ENCODE measurements around the gene PHF2. TPM values are rescaled to one million over a fixed set of nuclear protein-coding genes. Genes with fewer than 3 reads are reported as not detected.

The PHF2 gene
- total and polyA plus RNA-seq, 10 donors, result 11.2 to 46.2 (median 31.0) TPM

DNA sequence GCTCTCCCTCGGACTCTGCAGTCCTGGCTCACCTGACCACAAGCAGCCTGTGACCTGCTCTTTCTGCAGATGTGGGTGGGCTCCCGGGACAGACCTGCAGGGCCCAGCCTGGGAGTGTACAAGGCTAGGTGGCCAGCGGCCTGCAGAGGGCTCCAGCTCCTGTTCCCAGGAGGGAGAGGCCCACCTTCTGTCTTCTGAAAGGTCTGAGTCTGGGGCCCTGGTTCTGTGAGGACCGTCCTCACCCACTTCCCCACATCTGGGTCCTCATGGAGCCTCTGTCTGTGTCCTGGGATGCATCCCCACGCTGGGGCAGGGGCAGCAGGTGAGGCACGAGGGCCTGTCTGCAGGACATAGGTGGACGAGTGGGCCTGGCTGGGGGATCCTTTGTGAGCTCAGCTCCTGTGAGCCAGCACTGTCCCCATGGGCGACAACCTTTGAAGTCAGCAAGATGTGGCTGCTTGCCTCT is 43.7 kb downstream of the PHF2 start:
- intact Hi-C loops (cut with DNase I; ENCODE audit: low total_unique reads), result no loop called here
- Histone ChIP-seq H3K27me3 (replicated peaks in 1 of 7) (no peaks in the 10 kb centered on the region), H3K9me3 (peaks cover 0 to 2% (median 0%) of the 10 kb centered on the region in 8 donors), H3K27ac (no peak overlapping the region), H3K4me1 (peaks cover 0 to 54% (median 4%) of the 10 kb centered on the region in 6 donors), H3K36me3 (no peaks in the 10 kb centered on the region), H3K4me3 (no peak overlapping the region)
- TF ChIP-seq POLR2AphosphoS5 (IDR thresholded peaks at IDR 0.05) (no peak), POLR2A (IDR thresholded peaks at IDR 0.05) (no peak)
- TF ChIP-seq, protein P1, sequence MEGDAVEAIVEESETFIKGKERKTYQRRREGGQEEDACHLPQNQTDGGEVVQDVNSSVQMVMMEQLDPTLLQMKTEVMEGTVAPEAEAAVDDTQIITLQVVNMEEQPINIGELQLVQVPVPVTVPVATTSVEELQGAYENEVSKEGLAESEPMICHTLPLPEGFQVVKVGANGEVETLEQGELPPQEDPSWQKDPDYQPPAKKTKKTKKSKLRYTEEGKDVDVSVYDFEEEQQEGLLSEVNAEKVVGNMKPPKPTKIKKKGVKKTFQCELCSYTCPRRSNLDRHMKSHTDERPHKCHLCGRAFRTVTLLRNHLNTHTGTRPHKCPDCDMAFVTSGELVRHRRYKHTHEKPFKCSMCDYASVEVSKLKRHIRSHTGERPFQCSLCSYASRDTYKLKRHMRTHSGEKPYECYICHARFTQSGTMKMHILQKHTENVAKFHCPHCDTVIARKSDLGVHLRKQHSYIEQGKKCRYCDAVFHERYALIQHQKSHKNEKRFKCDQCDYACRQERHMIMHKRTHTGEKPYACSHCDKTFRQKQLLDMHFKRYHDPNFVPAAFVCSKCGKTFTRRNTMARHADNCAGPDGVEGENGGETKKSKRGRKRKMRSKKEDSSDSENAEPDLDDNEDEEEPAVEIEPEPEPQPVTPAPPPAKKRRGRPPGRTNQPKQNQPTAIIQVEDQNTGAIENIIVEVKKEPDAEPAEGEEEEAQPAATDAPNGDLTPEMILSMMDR (IDR thresholded peaks at IDR 0.05 in 8 of 11, conservative IDR thresholded peaks at IDR 0.05 in 3 of 11), result no peak
- 87 to 92% (median 90%) methylated on average over 6 to 8 of the region's 8 CpGs for WGBS, 5 donors
- DNase-seq, result no peak

DNA sequence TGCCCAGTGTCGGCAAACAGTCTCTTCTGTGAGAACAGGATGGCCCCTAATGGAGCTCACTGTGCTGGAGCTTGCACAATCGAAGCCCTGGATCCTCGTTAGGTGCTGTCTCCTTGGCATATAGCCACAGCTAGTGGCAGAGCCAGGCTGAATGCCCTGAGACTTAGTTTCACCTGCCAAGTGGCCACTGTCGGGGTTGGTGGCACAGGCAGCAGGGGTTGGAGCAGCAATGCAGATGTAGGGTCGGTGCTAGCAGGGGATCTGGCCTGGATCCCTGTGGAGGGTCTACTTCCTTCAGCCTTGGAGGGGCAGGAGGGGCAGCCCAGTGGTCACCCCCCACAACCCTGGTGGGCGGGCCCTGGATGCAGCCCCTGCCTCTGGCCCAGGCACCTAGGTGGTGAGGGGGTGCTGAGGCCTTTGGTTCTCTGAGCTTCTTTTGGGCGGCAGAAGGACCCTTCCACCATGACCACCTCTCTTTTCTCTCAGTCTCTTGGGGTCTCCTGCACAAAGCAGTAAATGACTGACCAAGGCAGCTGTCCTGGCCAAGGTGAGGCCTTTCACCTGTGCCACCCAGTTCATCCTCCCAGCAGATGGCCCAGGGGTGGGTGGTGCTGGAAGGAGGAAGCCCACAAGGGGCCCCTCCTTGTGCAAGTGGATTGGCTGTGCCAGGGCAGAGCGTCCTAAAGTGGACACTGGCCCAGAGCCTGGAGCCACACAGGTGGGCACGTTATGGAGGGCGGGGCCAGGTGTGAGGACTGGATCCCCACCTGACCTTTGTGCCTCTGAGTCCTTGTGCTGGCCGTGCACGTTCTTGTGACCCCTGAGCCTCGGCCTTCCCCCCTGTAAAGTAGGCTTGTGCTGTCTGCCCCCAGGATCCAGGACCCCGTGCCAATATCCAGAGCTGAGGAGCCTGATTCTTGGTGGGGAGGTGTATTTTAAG is 44.8 kb downstream of the PHF2 start:
- Histone ChIP-seq H3K36me3 (no peaks in the 10 kb centered on the region), H3K4me1 (peaks cover 0 to 54% (median 4%) of the 10 kb centered on the region in 6 donors), H3K27me3 (replicated peaks in 1 of 7) (no peaks in the 10 kb centered on the region), H3K27ac (no peak overlapping the region), H3K4me3 (no peak overlapping the region), H3K9me3 (peaks cover 0 to 7% (median 0%) of the 10 kb centered on the region in 8 donors)
- no peak for DNase-seq
- 76 to 85% (median 80%) methylated on average over 13 to 14 of the region's 14 CpGs for WGBS, 5 donors
- TF ChIP-seq, protein P1 (IDR thresholded peaks at IDR 0.05 in 8 of 11, conservative IDR thresholded peaks at IDR 0.05 in 3 of 11), result no peak
- no peak for TF ChIP-seq POLR2A (IDR thresholded peaks at IDR 0.05)
- TF ChIP-seq POLR2AphosphoS5 (IDR thresholded peaks at IDR 0.05), result no peak
- intact Hi-C loops (cut with DNase I; ENCODE audit: low total_unique reads), result no loop called here

DNA sequence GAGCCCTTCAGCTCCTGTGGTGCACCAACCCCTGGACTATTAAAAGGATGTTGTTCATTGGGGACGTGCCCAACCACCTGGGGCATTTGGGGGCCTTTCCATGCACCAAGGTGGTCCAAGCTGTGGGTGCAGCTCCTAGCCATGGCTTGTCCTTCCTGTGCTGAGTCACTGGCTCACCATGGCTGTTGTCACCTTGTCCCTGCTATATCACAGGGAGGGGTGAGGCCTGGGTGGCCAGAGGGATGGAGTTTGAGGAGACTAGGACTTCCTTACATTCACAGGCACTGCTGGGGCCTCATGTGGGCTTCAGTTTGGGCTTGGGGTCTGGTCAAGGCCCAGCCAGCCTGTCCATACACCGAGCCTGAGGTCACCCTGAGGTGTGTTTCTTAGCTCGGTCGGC is 45.5 kb downstream of the PHF2 start:
- 91 to 97% (median 93%) methylated on average over 1 to 4 of the region's 4 CpGs for WGBS, 5 donors
- no peak overlapping the region for H3K4me3 ChIP-seq
- TF ChIP-seq POLR2A (IDR thresholded peaks at IDR 0.05), result no peak
- no peaks in the 10 kb centered on the region for H3K36me3 ChIP-seq
- no peak overlapping the region for H3K27ac ChIP-seq
- H3K27me3 ChIP-seq (replicated peaks in 1 of 7), result no peaks in the 10 kb centered on the region
- peaks cover 0 to 13% (median 7%) of the 10 kb centered on the region in 8 donors for H3K9me3 ChIP-seq
- H3K4me1 ChIP-seq, result peaks cover 0 to 52% (median 4%) of the 10 kb centered on the region in 6 donors
- no peak for DNase-seq
- intact Hi-C loops (cut with DNase I; ENCODE audit: low total_unique reads), result no loop called here

DNA sequence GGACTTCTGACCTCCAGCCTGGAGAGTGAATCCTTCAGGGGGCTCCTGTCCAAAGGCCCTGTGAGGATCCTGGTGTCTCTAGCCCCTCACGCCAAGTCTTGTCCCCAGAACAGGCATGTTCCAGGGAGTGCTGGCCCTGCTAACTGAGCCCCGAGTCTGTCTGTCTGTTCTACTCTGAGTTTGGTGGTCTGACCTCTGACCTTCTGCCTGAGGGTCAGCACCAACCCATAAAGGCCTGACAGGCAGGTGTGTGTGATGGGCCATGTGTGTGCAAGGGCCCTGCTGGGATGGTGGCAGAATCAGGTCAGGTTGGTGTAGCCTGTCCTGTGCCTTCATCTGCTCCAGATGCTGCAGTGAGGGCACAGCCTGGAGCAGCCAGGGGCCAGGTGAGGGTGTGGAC is 46.3 kb downstream of the PHF2 start:
- Histone ChIP-seq H3K27me3 (replicated peaks in 1 of 7) (no peaks in the 10 kb centered on the region), H3K4me1 (peaks cover 0 to 44% (median 4%) of the 10 kb centered on the region in 6 donors), H3K4me3 (no peak overlapping the region), H3K9me3 (peaks cover 0 to 21% (median 15%) of the 10 kb centered on the region in 8 donors), H3K27ac (no peak overlapping the region), H3K36me3 (peaks cover 0 to 2% (median 0%) of the 10 kb centered on the region in 6 donors)
- DNase-seq, result no peak
- intact Hi-C loops (cut with DNase I; ENCODE audit: low total_unique reads), result no loop called here
- WGBS, 5 donors, result 86 to 100% (median 94%) methylated on average over 1 to 2 of the region's 2 CpGs
- TF ChIP-seq, protein P1 (IDR thresholded peaks at IDR 0.05 in 8 of 11, conservative IDR thresholded peaks at IDR 0.05 in 3 of 11), result no peak
- no peak for TF ChIP-seq POLR2AphosphoS5 (IDR thresholded peaks at IDR 0.05)
- no peak for TF ChIP-seq POLR2A (IDR thresholded peaks at IDR 0.05)

Data from spleen (tissue), 11 donors.